A549 (cell line): ENCODE data around the gene NCOA5. TPM values are rescaled to one million over a fixed set of nuclear protein-coding genes. Genes with fewer than 3 reads are reported as not detected.

Experiments
- ATAC-seq, 2 experiments: fragments of 200-7000 bp in 1 of 2; fragments of >200 bp in 1 of 2; cut with Nextera tagmentation in 1 of 2; cut with Tn5 transposase in 1 of 2; 3 replicates each; pipeline versions ENCODE4 v1.8.0 to v1.9.1; 2018 to 2020; ENCODE audit warnings: mild to moderate bottlenecking in 1 of 2, moderate library complexity in 1 of 2
- CTCF ChIA-PET: fragments of 300-600 bp; sonication (Branson Sonifier 250); formaldehyde crosslinking; extraction: SDS; loops from one replicate; lab custom pipeline; 2021; ENCODE audit warnings: antibody characterized with exemption, inconsistent platforms; lab: Yijun Ruan, JAX
- POLR2A ChIA-PET: fragments of 350-600 bp; formaldehyde crosslinking; extraction: SDS; loops from one replicate; lab custom pipeline; 2021; ENCODE audit warnings: antibody characterized with exemption, inconsistent platforms; lab: Yijun Ruan, JAX
- DNase-seq, 2 experiments: peaks; one replicate each; pipeline versions ENCODE4 v3.0.0 to v3.0.0-alpha.2; 2011 to 2016; ENCODE audit warnings: low read depth in 1 of 2, low spot score in 1 of 2
- FAIRE-seq: peaks from 2 replicates; lab custom pipeline; 2011; peaks lifted over from hg19 to GRCh38; lab: Jason Lieb, UNC
- H3K27ac ChIP-seq, 2 experiments: fragments of >200 bp; sonication (Bioruptor Twin); formaldehyde crosslinking; 3 replicates each; pipeline ENCODE4 v1.5.1; 2016 to 2017
- H3K4me1 ChIP-seq: fragments of >200 bp; sonication (Bioruptor Twin); formaldehyde crosslinking; 3 replicates; pipeline ENCODE4 v1.6.1; 2016
- H3K4me2 ChIP-seq: fragments of >200 bp; sonication (Bioruptor Twin); formaldehyde crosslinking; 3 replicates; pipeline ENCODE4 v1.6.1; 2016
- H3K4me3 ChIP-seq: fragments of >200 bp; sonication (Bioruptor Twin); formaldehyde crosslinking; 3 replicates; pipeline ENCODE4 v1.5.1; 2016
- H3K9me3 ChIP-seq: fragments of >200 bp; sonication (Bioruptor Twin); formaldehyde crosslinking; 3 replicates; pipeline ENCODE4 v1.6.1; 2016
- CHD2 ChIP-seq: fragments of 150-350 bp; IDR thresholded peaks from 2 replicates; pipeline ENCODE4 v1.6.1; 2014; ENCODE audit warnings: low read length; ENCODE audit not compliant: partially characterized antibody
- CHD4 ChIP-seq: fragments of 200-600 bp; sonication (generic); IDR thresholded peaks from 2 replicates; pipeline ENCODE4 v1.6.1; 2016; ENCODE audit warnings: antibody characterized with exemption, mild to moderate bottlenecking, borderline replicate concordance
- CTCF ChIP-seq: fragments of >200 bp; sonication (Bioruptor Twin); formaldehyde crosslinking; IDR thresholded peaks from 3 replicates; pipeline ENCODE4 v1.5.1; 2016
- EHF ChIP-seq: fragments of 250-450 bp; sonication (Bioruptor Pico); IDR thresholded peaks from 2 replicates; pipeline ENCODE4 v1.5.0; 2020; ENCODE audit warnings: mild to moderate bottlenecking
- EHMT2 ChIP-seq: fragments of 200-600 bp; sonication (generic); IDR thresholded peaks from 2 replicates; pipeline ENCODE4 v1.6.1; 2016; ENCODE audit warnings: antibody characterized with exemption, low read depth, mild to moderate bottlenecking, moderate library complexity
- FOSB ChIP-seq: fragments of 250-450 bp; sonication (Bioruptor Pico); IDR thresholded peaks from 2 replicates; pipeline ENCODE4 v1.5.0; 2020; ENCODE audit warnings: mild to moderate bottlenecking, moderate library complexity
- GATA3 ChIP-seq: IDR thresholded peaks from 2 replicates; pipeline ENCODE4 v1.6.1; 2012; ENCODE audit warnings: borderline replicate concordance
- HDAC2 ChIP-seq: fragments of 200-600 bp; sonication (generic); IDR thresholded peaks from 2 replicates; pipeline ENCODE4 v1.6.1; 2016
- HMGXB4 ChIP-seq: fragments of 250-450 bp; sonication (Bioruptor Pico); IDR thresholded peaks from 2 replicates; pipeline ENCODE4 v1.5.0; 2021; ENCODE audit warnings: mild to moderate bottlenecking, moderate library complexity, borderline replicate concordance
- HOXB5 ChIP-seq: fragments of 250-450 bp; sonication (Bioruptor Pico); IDR thresholded peaks from 2 replicates; pipeline ENCODE4 v1.5.0; 2020; ENCODE audit warnings: mild to moderate bottlenecking, moderate library complexity
- JUN ChIP-seq, 2 experiments: fragments of >200 bp; sonication (Bioruptor Twin); formaldehyde crosslinking; IDR thresholded peaks; 2 replicates in 1 of 2; 3 replicates in 1 of 2; pipeline ENCODE4 v1.6.1; 2016 to 2017
- MAFK ChIP-seq: fragments of 450-650 bp; IDR thresholded peaks from 2 replicates; pipeline ENCODE4 v1.6.1; 2014; ENCODE audit not compliant: partially characterized antibody
- NR3C1 ChIP-seq: fragments of >200 bp; sonication (Bioruptor Twin); formaldehyde crosslinking; IDR thresholded peaks from 3 replicates; pipeline ENCODE4 v1.6.1; 2017
- PBX3 ChIP-seq: IDR thresholded peaks from 2 replicates; pipeline ENCODE4 v1.6.1; 2012
- PHF8 ChIP-seq: fragments of 200-600 bp; sonication (generic); IDR thresholded peaks from 2 replicates; pipeline ENCODE4 v1.6.1; 2016; ENCODE audit warnings: low read depth, mild to moderate bottlenecking, antibody characterized with exemption, moderate library complexity, borderline replicate concordance
- POLR2A ChIP-seq: IDR thresholded peaks from 2 replicates; pipeline ENCODE4 v1.6.1; 2012; ENCODE audit warnings: mild to moderate bottlenecking, low read length
- POLR2AphosphoS2 ChIP-seq: conservative IDR thresholded peaks from 2 replicates; pipeline ENCODE4 v1.6.1; 2012; ENCODE audit warnings: low read length, improper control_type of control experiment, inconsistent platforms
- RAD21 ChIP-seq, 2 experiments: fragments of >200 bp in 1 of 2; sonication (Bioruptor Twin) in 1 of 2; formaldehyde crosslinking in 1 of 2; IDR thresholded peaks in 1 of 2; conservative IDR thresholded peaks in 1 of 2; 2 replicates in 1 of 2; 3 replicates in 1 of 2; pipeline ENCODE4 v1.6.1; 2012 to 2018; ENCODE audit warnings: inconsistent platforms in 1 of 2
- REST ChIP-seq: fragments of 200-600 bp; sonication (generic); IDR thresholded peaks from 2 replicates; pipeline ENCODE4 v1.6.1; 2016; ENCODE audit warnings: antibody characterized with exemption, mild to moderate bottlenecking, moderate library complexity
- SREBF2 ChIP-seq: fragments of 450-650 bp; IDR thresholded peaks from 2 replicates; pipeline ENCODE4 v1.6.1; 2014; ENCODE audit warnings: mild to moderate bottlenecking, moderate library complexity
- TFCP2L1 ChIP-seq: fragments of 250-450 bp; sonication (Bioruptor Pico); IDR thresholded peaks from 2 replicates; pipeline ENCODE4 v1.5.0; 2021; ENCODE audit warnings: mild to moderate bottlenecking
- TP53 ChIP-seq: fragments of 250-450 bp; sonication (Bioruptor Pico); IDR thresholded peaks from 2 replicates; pipeline ENCODE4 v1.5.0; 2021; ENCODE audit warnings: mild to moderate bottlenecking, moderate library complexity
- ZC3H11A ChIP-seq: fragments of 450-650 bp; IDR thresholded peaks from 2 replicates; pipeline ENCODE4 v1.6.1; 2014; ENCODE audit warnings: antibody characterized with exemption, mild to moderate bottlenecking
- ZNF302 ChIP-seq: fragments of 250-450 bp; sonication (Bioruptor Pico); IDR thresholded peaks from 2 replicates; pipeline ENCODE4 v1.9.0; 2021; ENCODE audit warnings: inconsistent platforms, mild to moderate bottlenecking, moderate library complexity
- WGBS: methylation state at CpG from one replicate; pipeline ENCODE4 v1.1.6; 2017; ENCODE audit errors: missing lambda C conversion rate; 5-methylcytosine and 5-hydroxymethylcytosine counted together
- polyA plus RNA-seq, 4 experiments: library from polyadenylated mRNA; depleted of rRNA in 3 of 4; stranded (reverse); fragments of >200 nt; fragmentation: RNase III in 1 of 4; extraction: RNeasy Plus Mini Kit Qiagen cat#74134 plus additional on column Dnase treatment in 1 of 4; gene quantifications; 2 replicates in 3 of 4; 3 replicates in 1 of 4; pipeline ENCODE4 v1.2.3, GENCODE V29; 2011 to 2017

Gene NCOA5
- polyA plus RNA-seq, 2 of the 4 experiments (the other 2 are of a cell fraction), result 27.2 to 28.0 TPM

GRCh38 chr20:46036370-46036769 is 53.4 kb downstream of the NCOA5 start (continued):
- TF ChIP-seq CTCF (no peak), ZC3H11A (no peak), EHMT2 (no peak), NR3C1 (no peak), HOXB5 (no peak), PBX3 (no peak), TP53 (no peak), JUN (IDR thresholded peaks at IDR 0.05) (no peak)

GRCh38 chr20:46035713-46036112 is 54.0 kb downstream of the NCOA5 start:
- no peak for DNase-seq
- H3K4me2 ChIP-seq, result no peak overlapping the region
- H3K9me3 ChIP-seq, result no peaks in the 10 kb centered on the region
- no peaks in the 10 kb centered on the region for H3K4me1 ChIP-seq
- H3K4me3 ChIP-seq, result no peak overlapping the region
- no peak for FAIRE-seq
- no peak for TF ChIP-seq CHD4
- TF ChIP-seq RAD21 (conservative IDR thresholded peaks at IDR 0.05 in 1 of 2, IDR thresholded peaks at IDR 0.05 in 1 of 2), result no peak
- no peak for TF ChIP-seq EHMT2
- no peak for TF ChIP-seq GATA3
- no peak for TF ChIP-seq FOSB
- no peak for TF ChIP-seq EHF (CRISPR knock-in tag)
- no peak for TF ChIP-seq PHF8
- TF ChIP-seq POLR2AphosphoS2, result no peak
- no peak for TF ChIP-seq HDAC2
- no peak for TF ChIP-seq TFCP2L1
- TF ChIP-seq MAFK, result no peak
- no peak for TF ChIP-seq POLR2A
- TF ChIP-seq ZNF302 (CRISPR knock-in tag), result no peak
- no peak for TF ChIP-seq CHD2
- no peak for TF ChIP-seq HMGXB4 (CRISPR knock-in tag)
- no peak for TF ChIP-seq SREBF2
- TF ChIP-seq REST, result no peak
- H3K27ac ChIP-seq, result no peak overlapping the region
- WGBS, result 3% methylated on average over 6 of the region's 6 CpGs
- ATAC-seq, result no peak
- ChIA-PET CTCF (interaction anchor here (1.0 to 3.1 kb wide), 3 partner anchors 13 to 48 kb away, joined by 4 to 15 read pairs (median 4); no protein-coding TSS in a partner anchor), POLR2A (no interaction called here)
